Prostate gland (tissue), 2 donors: Measurements from ENCODE around the gene GNRHR.

Source experiments
- POLR2A ChIP-seq: fragments of 450-650 bp; IDR thresholded peaks from one replicate; pipeline ENCODE4 v1.6.1; 2016; ENCODE audit warnings: antibody characterized with exemption, mild to moderate bottlenecking
- POLR2AphosphoS5 ChIP-seq: sonication (generic); formaldehyde crosslinking; IDR thresholded peaks from one replicate; pipeline ENCODE4 v1.6.1; 2017; ENCODE audit warnings: antibody characterized with exemption
- TF ChIP-seq, protein P1 (sequence below), 4 experiments: fragments of 200-600 bp in 2 of 4; fragments of 450-650 bp in 2 of 4; sonication (generic) in 2 of 4; IDR thresholded peaks; 1 replicate in 3 of 4; 2 replicates in 1 of 4; pipeline ENCODE4 v1.5.1; 2016 to 2019; ENCODE audit warnings: antibody characterized with exemption in 4 of 4, mild to moderate bottlenecking in 2 of 4, moderate library complexity in 2 of 4

DNA sequence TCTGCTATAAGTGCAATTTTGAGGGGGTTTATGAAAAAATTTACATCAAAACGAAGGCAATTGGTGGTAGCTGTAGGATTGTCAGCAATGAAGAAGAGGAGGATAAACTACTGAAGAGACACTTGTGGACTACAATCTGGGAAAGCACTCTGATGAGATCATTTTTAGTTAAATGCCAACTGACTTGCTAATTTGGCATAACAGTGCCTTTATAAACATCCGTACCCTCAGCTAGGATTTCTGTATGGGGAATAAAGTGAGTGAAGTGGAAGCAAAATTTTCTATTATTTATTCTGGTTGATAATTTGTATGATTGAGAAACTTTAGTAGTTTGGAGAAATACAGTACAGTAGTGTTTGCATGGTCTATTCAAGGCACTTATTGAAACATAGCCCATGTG is 11.2 kb upstream of the GNRHR start:
- TF ChIP-seq POLR2A (no peak), POLR2AphosphoS5 (no peak)
- TF ChIP-seq, protein P1, sequence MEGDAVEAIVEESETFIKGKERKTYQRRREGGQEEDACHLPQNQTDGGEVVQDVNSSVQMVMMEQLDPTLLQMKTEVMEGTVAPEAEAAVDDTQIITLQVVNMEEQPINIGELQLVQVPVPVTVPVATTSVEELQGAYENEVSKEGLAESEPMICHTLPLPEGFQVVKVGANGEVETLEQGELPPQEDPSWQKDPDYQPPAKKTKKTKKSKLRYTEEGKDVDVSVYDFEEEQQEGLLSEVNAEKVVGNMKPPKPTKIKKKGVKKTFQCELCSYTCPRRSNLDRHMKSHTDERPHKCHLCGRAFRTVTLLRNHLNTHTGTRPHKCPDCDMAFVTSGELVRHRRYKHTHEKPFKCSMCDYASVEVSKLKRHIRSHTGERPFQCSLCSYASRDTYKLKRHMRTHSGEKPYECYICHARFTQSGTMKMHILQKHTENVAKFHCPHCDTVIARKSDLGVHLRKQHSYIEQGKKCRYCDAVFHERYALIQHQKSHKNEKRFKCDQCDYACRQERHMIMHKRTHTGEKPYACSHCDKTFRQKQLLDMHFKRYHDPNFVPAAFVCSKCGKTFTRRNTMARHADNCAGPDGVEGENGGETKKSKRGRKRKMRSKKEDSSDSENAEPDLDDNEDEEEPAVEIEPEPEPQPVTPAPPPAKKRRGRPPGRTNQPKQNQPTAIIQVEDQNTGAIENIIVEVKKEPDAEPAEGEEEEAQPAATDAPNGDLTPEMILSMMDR (IDR thresholded peaks at IDR 0.05), result no peak
